PFSK-1 (cell line): ENCODE results near the gene NT5C3B.

ENCODE experiments used
- FOXP2 ChIP-seq: optimal IDR thresholded peaks from 2 replicates; pipeline ENCODE3; 2011; ENCODE audit warnings: borderline replicate concordance, control low read depth, inconsistent platforms; ENCODE audit not compliant: insufficient read depth; ENCODE audit errors: extremely low read length, extremely low read depth
- POLR2AphosphoS5 ChIP-seq: IDR thresholded peaks from 2 replicates; pipeline ENCODE4 v1.6.1; 2012; ENCODE audit warnings: low read depth, mild to moderate bottlenecking, control low read depth, low read length, moderate library complexity
- REST ChIP-seq, 2 experiments: IDR thresholded peaks; 2 replicates each; pipeline versions ENCODE4 v1.6.1 to v1.8.0; 2011 to 2012; ENCODE audit warnings: low read depth in 2 of 2, low read length in 2 of 2, control low read depth in 1 of 2, inconsistent platforms in 1 of 2, mild to moderate bottlenecking in 1 of 2, moderate library complexity in 1 of 2; ENCODE audit not compliant: insufficient read depth in 1 of 2
- SIN3A ChIP-seq: IDR thresholded peaks from 2 replicates; pipeline ENCODE4 v1.6.1; 2012; ENCODE audit warnings: mild to moderate bottlenecking, low read length, moderate library complexity, borderline replicate concordance; ENCODE audit not compliant: insufficient read depth
- TAF1 ChIP-seq: IDR thresholded peaks from 2 replicates; pipeline ENCODE4 v1.6.1; 2012; ENCODE audit warnings: low read length, control low read depth, borderline replicate concordance; ENCODE audit not compliant: insufficient read depth

NT5C3B gene

DNA sequence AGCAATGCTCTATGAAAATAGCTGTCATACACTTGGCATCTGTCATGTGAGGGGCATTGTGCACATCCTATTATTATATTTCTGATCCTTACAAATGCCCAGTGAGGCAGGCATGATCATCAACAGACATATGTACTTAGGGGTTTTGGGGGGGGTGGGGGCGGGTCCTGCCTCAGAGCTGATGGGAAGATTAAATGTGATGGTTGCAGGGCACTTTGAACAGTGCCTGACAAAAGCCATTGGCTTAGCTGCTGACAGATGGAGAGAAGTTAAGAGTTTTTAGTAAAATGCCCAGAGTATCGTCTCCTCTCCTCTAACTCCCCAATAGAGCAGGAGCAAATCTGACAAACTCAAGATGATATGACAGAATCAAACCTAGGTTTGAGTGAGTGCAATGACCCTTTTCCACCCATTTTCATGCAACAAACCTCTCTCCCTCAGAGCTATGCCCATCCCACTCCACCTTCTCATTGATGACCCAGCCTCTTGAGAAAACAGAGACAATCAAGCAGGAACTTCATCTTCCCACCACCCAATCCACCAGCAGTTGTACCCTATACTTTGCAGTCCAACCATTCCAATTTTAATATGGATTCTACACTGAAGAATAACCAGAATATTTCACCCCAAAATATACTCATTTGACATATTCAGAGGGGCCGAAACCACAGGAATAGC lies 24.4 kb upstream of the NT5C3B start:
- TF ChIP-seq TAF1 (no peak), POLR2AphosphoS5 (no peak), FOXP2 (no peak), REST (IDR thresholded peaks at IDR 0.05; ENCODE audit: insufficient read depth in 1 of 2, low read depth in 2 of 2, low read length in 2 of 2) (no peak), SIN3A (no peak)

GRCh38 chr17:41849251-41849990 lies 13.4 kb upstream of the NT5C3B start:
- TF ChIP-seq REST (IDR thresholded peaks at IDR 0.05; ENCODE audit: insufficient read depth in 1 of 2, low read depth in 2 of 2, low read length in 2 of 2) = no peak
- TF ChIP-seq FOXP2 = no peak
- no peak for TF ChIP-seq POLR2AphosphoS5
- TF ChIP-seq TAF1 = no peak
- TF ChIP-seq SIN3A = no peak

DNA sequence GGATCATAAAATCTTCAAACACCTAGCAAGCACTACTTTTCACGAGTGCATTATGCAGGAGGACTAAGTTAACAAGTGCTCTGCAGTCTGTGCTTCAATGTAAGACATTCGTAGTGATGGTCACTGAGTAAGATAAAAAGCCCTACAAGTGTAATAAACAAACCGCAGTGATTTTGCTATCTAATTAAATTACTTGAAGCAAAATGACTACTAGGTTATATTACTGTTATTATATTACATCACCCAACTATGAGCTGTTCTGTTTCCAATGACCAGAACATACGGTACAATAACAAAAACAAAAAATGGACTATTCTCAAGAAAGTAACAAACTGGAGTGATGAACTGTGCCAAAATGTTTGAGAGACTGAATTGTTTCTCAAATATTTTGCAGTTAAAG lies 12.8 kb upstream of the NT5C3B start:
- TF ChIP-seq FOXP2 (no peak), POLR2AphosphoS5 (no peak), TAF1 (no peak), REST (IDR thresholded peaks at IDR 0.05; ENCODE audit: insufficient read depth in 1 of 2, low read depth in 2 of 2, low read length in 2 of 2) (no peak), SIN3A (no peak)

GRCh38 chr17:41844971-41845370 lies 8.9 kb upstream of the NT5C3B start:
- no peak for TF ChIP-seq TAF1
- TF ChIP-seq SIN3A = no peak
- no peak for TF ChIP-seq REST (IDR thresholded peaks at IDR 0.05; ENCODE audit: insufficient read depth in 1 of 2, low read depth in 2 of 2, low read length in 2 of 2)
- no peak for TF ChIP-seq POLR2AphosphoS5
- no peak for TF ChIP-seq FOXP2
